RWPE2 (cell line): ENCODE results near the gene CXCR5.

Experiments used
- ATAC-seq: fragments of 200-7000 bp; cut with Tn5 transposase; 3 replicates; pipeline ENCODE4 v1.9.1; 2021; ENCODE audit warnings: low read depth
- DNase-seq: peaks from one replicate; pipeline ENCODE4 v3.0.0-alpha.2; 2020; ENCODE audit warnings: low spot score
- H3K27ac ChIP-seq: fragments of 450-650 bp; 2 replicates; pipeline ENCODE4 v1.5.1; 2017; ENCODE audit warnings: mild to moderate bottlenecking; ENCODE audit not compliant: poor library complexity, severe bottlenecking
- H3K27me3 ChIP-seq: fragments of 250-450 bp; sonication (Bioruptor Pico); 2 replicates; pipeline ENCODE4 v1.5.1; 2021; ENCODE audit warnings: mild to moderate bottlenecking, moderate library complexity; ENCODE audit not compliant: insufficient read depth, poor library complexity, severe bottlenecking
- H3K36me3 ChIP-seq: fragments of 250-450 bp; sonication (Bioruptor Pico); 2 replicates; pipeline ENCODE4 v1.5.1; 2020; ENCODE audit warnings: low read depth, mild to moderate bottlenecking, moderate library complexity
- H3K4me1 ChIP-seq: fragments of 250-450 bp; sonication (Bioruptor Pico); 2 replicates; pipeline ENCODE4 v1.5.1; 2021; ENCODE audit warnings: mild to moderate bottlenecking, moderate library complexity; ENCODE audit not compliant: insufficient read depth, poor library complexity, severe bottlenecking
- H3K4me3 ChIP-seq: fragments of 250-450 bp; sonication (Bioruptor Pico); 2 replicates; pipeline ENCODE4 v1.5.1; 2021; ENCODE audit warnings: mild to moderate bottlenecking, moderate library complexity; ENCODE audit not compliant: severe bottlenecking
- H3K9me3 ChIP-seq: fragments of 250-450 bp; sonication (Bioruptor Pico); 2 replicates; pipeline ENCODE4 v1.5.1; 2021; ENCODE audit warnings: mild to moderate bottlenecking, moderate library complexity; ENCODE audit not compliant: severe bottlenecking
- TF ChIP-seq, protein P1 (sequence below): fragments of 450-650 bp; IDR thresholded peaks from one replicate; pipeline ENCODE4 v1.5.1; 2017; ENCODE audit warnings: mild to moderate bottlenecking, moderate library complexity; ENCODE audit not compliant: poor library complexity, severe bottlenecking

The CXCR5 gene

DNA sequence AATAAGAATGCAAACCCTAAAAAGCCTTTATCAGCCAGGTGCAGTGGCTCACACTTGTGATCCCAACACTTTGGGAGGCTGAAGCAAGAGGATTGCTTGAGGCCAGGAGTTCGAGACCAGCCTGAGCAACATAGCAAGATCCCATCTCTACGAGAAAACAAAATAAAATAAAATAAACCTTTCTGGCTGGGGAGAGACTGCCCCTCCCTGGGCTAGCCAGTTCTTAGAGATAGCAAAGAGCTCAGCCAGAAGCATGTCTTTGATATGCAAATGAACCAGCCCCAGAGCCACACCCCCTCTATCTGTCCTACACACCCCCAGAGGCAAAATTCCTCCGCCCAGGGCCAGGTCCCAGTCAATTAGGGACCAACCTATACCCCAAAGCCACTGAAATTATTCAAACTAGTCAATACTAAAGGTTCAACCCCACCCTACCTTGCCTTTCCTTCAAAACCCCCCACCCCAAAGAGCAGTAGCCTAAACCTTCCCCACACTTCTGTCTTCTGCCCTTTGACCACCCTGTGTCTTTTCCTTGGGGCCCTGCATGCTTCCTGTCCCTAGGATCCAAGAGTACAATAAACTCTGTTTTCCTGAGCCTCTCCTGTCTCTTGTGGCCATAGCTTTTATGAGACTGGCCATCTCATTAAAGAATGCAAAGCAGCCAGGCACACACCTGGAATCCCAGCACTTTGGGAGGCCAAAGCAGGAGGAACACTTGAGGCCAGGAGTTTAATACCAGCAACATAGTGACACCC lies 37.3 kb upstream of the CXCR5 start:
- TF ChIP-seq, protein P1, sequence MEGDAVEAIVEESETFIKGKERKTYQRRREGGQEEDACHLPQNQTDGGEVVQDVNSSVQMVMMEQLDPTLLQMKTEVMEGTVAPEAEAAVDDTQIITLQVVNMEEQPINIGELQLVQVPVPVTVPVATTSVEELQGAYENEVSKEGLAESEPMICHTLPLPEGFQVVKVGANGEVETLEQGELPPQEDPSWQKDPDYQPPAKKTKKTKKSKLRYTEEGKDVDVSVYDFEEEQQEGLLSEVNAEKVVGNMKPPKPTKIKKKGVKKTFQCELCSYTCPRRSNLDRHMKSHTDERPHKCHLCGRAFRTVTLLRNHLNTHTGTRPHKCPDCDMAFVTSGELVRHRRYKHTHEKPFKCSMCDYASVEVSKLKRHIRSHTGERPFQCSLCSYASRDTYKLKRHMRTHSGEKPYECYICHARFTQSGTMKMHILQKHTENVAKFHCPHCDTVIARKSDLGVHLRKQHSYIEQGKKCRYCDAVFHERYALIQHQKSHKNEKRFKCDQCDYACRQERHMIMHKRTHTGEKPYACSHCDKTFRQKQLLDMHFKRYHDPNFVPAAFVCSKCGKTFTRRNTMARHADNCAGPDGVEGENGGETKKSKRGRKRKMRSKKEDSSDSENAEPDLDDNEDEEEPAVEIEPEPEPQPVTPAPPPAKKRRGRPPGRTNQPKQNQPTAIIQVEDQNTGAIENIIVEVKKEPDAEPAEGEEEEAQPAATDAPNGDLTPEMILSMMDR = no peak
- ATAC-seq (no peak; the same call in 2 of the 3 replicates), DNase-seq (no peak)
- Histone ChIP-seq H3K27me3 (no peaks in the 10 kb centered on the region), H3K4me3 (no peak overlapping the region), H3K4me1 (peaks cover 31% of the 10 kb centered on the region), H3K9me3 (no peaks in the 10 kb centered on the region), H3K36me3 (no peaks in the 10 kb centered on the region), H3K27ac (peak overlapping the region; percentile 94)

DNA sequence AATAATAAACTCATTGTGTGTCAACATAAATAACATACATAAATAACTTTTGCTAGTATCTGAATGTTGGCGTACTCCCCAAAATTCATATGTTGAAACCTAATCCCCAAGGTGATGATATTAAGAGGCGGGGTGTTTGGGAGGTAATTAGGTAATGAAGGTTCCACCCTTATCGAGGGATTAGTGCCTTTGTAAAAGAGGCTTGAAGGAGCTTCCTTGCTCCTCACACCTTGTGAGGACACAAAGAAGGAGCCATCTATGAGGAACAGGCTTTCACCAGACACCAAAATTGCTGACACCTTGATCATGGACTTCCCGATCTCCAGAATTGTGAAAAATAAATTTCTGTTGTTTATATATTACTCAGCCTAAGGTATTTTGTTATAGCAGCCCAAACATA lies 33.9 kb upstream of the CXCR5 start:
- H3K4me1 ChIP-seq = peaks cover 16% of the 10 kb centered on the region
- TF ChIP-seq, protein P1 = no peak
- no peak for DNase-seq
- H3K27me3 ChIP-seq = no peaks in the 10 kb centered on the region
- H3K27ac ChIP-seq = no peak overlapping the region
- H3K4me3 ChIP-seq = no peak overlapping the region
- ATAC-seq = no peak
- no peaks in the 10 kb centered on the region for H3K36me3 ChIP-seq
- no peaks in the 10 kb centered on the region for H3K9me3 ChIP-seq

DNA sequence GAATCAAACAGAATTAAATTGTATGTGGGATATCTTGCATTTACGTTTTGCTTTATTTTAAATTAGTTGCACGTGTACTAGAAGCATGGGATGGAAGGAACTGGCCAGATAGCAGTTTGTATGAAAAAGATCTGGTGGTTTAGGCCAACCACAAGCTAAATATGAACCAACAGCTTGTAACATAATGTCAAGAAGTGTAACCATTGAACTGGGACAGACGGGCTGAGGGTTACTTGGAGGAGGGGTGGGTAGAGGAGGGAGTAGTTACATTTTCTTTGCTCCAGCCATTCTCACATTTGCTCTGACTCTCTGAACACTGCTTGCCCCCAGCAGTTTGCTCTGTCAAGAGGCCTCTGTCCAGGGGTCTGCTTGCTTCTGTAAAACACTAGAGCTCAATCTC lies 31.7 kb upstream of the CXCR5 start:
- H3K4me1 ChIP-seq = no peaks in the 10 kb centered on the region
- H3K36me3 ChIP-seq = no peaks in the 10 kb centered on the region
- no peak for ATAC-seq
- no peak for DNase-seq
- H3K27ac ChIP-seq = no peak overlapping the region
- H3K9me3 ChIP-seq = no peaks in the 10 kb centered on the region
- TF ChIP-seq, protein P1 = no peak
- H3K4me3 ChIP-seq = no peak overlapping the region
- no peaks in the 10 kb centered on the region for H3K27me3 ChIP-seq

DNA sequence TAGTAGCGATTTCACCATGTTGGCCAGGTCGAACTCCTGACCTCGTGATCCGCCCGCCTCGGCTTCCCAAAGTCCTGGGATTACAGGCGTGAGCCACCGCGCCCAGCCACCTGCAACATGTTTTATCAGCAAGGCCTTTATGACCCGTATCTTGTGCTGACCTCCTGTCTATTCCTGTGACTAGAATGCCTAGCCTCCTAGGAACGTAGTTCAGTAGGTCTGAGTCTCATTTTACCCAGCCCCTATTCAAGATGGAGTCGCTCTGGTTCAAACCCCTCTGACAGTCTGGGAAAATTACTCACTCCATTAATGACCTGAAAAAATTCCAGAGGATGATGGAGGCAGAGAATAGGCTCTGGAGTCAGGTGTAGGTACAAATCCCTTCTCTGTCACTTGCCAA lies 30.0 kb upstream of the CXCR5 start:
- Histone ChIP-seq H3K9me3 (no peaks in the 10 kb centered on the region), H3K27ac (no peak overlapping the region), H3K4me1 (no peaks in the 10 kb centered on the region), H3K36me3 (no peaks in the 10 kb centered on the region), H3K4me3 (no peak overlapping the region), H3K27me3 (no peaks in the 10 kb centered on the region)
- ATAC-seq = no peak
- DNase-seq = no peak
- TF ChIP-seq, protein P1 = no peak

DNA sequence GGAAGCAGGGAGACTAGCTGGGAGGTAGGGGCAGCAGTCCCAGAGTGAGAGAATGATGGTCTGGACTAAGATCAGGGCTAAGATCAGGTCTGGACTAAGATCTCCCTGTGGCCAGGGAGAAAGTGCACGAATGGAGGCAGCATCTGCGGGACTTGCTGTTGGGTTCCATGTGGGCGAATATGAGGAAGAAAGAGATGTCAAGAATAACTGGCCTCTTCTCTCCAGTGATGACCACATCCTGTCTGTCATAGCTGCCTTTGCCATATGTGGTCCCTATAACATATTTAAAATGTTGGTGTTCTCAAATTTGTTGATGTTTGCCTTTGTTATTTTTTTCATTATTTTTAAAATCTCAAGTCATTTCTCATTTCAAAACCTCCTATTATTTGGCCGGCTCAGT lies 27.4 kb upstream of the CXCR5 start:
- H3K27me3 ChIP-seq = no peaks in the 10 kb centered on the region
- H3K27ac ChIP-seq = no peak overlapping the region
- H3K9me3 ChIP-seq = no peaks in the 10 kb centered on the region
- no peaks in the 10 kb centered on the region for H3K36me3 ChIP-seq
- H3K4me3 ChIP-seq = no peak overlapping the region
- TF ChIP-seq, protein P1 = no peak
- H3K4me1 ChIP-seq = no peaks in the 10 kb centered on the region
- ATAC-seq (no peak), DNase-seq (no peak)
